IMR-90 (cell line): ENCODE measurements around the gene SIRT7. TPM values are rescaled to one million over a fixed set of nuclear protein-coding genes. Genes with fewer than 3 reads are reported as not detected.
A peak's percentile ranks its signal among the peaks of the same experiment; 100 is the strongest.

Experiments
- ATAC-seq: fragments of 200-7000 bp; cut with Tn5 transposase; 2 replicates; pipeline ENCODE4 v1.9.1; 2020; ENCODE audit warnings: low read depth, mild to moderate bottlenecking, moderate library complexity
- BruUV-seq: library from RNA; stranded (reverse); fragments of 400-500 nt; replicated peaks from 2 replicates; lab custom pipeline; 2021; lab: Mats Ljungman, UMichigan
- CTCF ChIA-PET: fragments of 300-600 bp; formaldehyde crosslinking; extraction: SDS; loops from one replicate; lab custom pipeline; 2021; ENCODE audit warnings: antibody characterized with exemption; lab: Yijun Ruan, JAX
- POLR2A ChIA-PET: fragments of 300-600 bp; sonication (Branson Sonifier 250); formaldehyde crosslinking; loops from one replicate; lab custom pipeline; 2022; ENCODE audit warnings: antibody characterized with exemption; ENCODE audit not compliant: unreplicated experiment; lab: Charles Lee
- DNase-seq: peaks from one replicate; pipeline ENCODE4 v3.0.0; 2013
- H2AFZ ChIP-seq: replicated peaks from 2 replicates; pipeline ENCODE3; 2013; ENCODE audit warnings: low read length, mild to moderate bottlenecking; ENCODE audit not compliant: poor library complexity
- H2AK5ac ChIP-seq: 2 replicates; pipeline ENCODE4 v1.6.1; 2013; ENCODE audit warnings: low read depth, low read length, inconsistent platforms
- H2AK9ac ChIP-seq: replicated peaks from 2 replicates; pipeline ENCODE3; 2013; ENCODE audit warnings: mild to moderate bottlenecking, low read depth, low read length, moderate library complexity; ENCODE audit not compliant: poor library complexity
- H2BK120ac ChIP-seq: 2 replicates; pipeline ENCODE4 v1.6.1; 2013; ENCODE audit warnings: low read depth, low read length, inconsistent platforms
- H2BK15ac ChIP-seq: 3 replicates; pipeline ENCODE4 v1.6.1; 2013; ENCODE audit warnings: low read depth, low read length, inconsistent platforms
- H2BK20ac ChIP-seq: 2 replicates; pipeline ENCODE4 v1.6.1; 2013; ENCODE audit warnings: low read depth, mild to moderate bottlenecking, inconsistent platforms, low read length, moderate library complexity
- H2BK5ac ChIP-seq: 2 replicates; pipeline ENCODE4 v1.6.1; 2013; ENCODE audit warnings: mild to moderate bottlenecking, low read depth, low read length, inconsistent platforms; ENCODE audit not compliant: poor library complexity, severe bottlenecking
- H3K14ac ChIP-seq: replicated peaks from 2 replicates; pipeline ENCODE4 v1.6.1; 2013; ENCODE audit warnings: low read depth, low read length, inconsistent platforms
- H3K18ac ChIP-seq: 2 replicates; pipeline ENCODE4 v1.6.1; 2013; ENCODE audit warnings: low read depth, low read length, control low read depth
- H3K23ac ChIP-seq: 2 replicates; pipeline ENCODE4 v1.6.1; 2013; ENCODE audit warnings: low read depth, low read length, inconsistent platforms
- H3K27ac ChIP-seq: 2 replicates; pipeline ENCODE4 v1.5.1; 2013; ENCODE audit warnings: mild to moderate bottlenecking, control low read depth, low read length; ENCODE audit not compliant: insufficient read depth
- H3K27me3 ChIP-seq: 2 replicates; pipeline ENCODE4 v1.6.1; 2013; ENCODE audit warnings: low read length; ENCODE audit not compliant: control insufficient read depth, insufficient read depth
- H3K36me3 ChIP-seq: 2 replicates; pipeline ENCODE4 v1.6.1; 2013; ENCODE audit warnings: low read length, mixed read lengths; ENCODE audit not compliant: control insufficient read depth, insufficient read depth
- H3K4ac ChIP-seq: 2 replicates; pipeline ENCODE4 v1.6.1; 2013; ENCODE audit warnings: low read depth, low read length, inconsistent platforms
- H3K4me1 ChIP-seq: 2 replicates; pipeline ENCODE4 v1.6.1; 2013; ENCODE audit warnings: low read length, mixed read lengths; ENCODE audit not compliant: control insufficient read depth, insufficient read depth
- H3K4me2 ChIP-seq: 2 replicates; pipeline ENCODE4 v1.6.1; 2013; ENCODE audit warnings: low read depth, mild to moderate bottlenecking, control low read depth, low read length, moderate library complexity
- H3K4me3 ChIP-seq: 2 replicates; pipeline ENCODE4 v1.5.1; 2013; ENCODE audit warnings: low read depth, mild to moderate bottlenecking, control low read depth, low read length, moderate library complexity; ENCODE audit not compliant: insufficient read depth
- H3K56ac ChIP-seq: 2 replicates; pipeline ENCODE4 v1.6.1; 2013; ENCODE audit warnings: low read length, inconsistent platforms; ENCODE audit not compliant: insufficient read depth; ENCODE audit errors: extremely low read depth
- H3K79me1 ChIP-seq, 2 experiments: 2 replicates each; pipeline ENCODE4 v1.6.1; 2013; ENCODE audit warnings: low read length in 2 of 2, inconsistent platforms in 1 of 2, low read depth in 1 of 2
- H3K9ac ChIP-seq: 2 replicates; pipeline ENCODE4 v1.6.1; 2013; ENCODE audit warnings: low read depth, low read length, control low read depth
- H3K9me1 ChIP-seq: 2 replicates; pipeline ENCODE4 v1.6.1; 2013; ENCODE audit warnings: low read length, inconsistent platforms; ENCODE audit not compliant: insufficient read depth
- H3K9me3 ChIP-seq: 2 replicates; pipeline ENCODE4 v1.6.1; 2013; ENCODE audit warnings: low read length; ENCODE audit not compliant: control insufficient read depth, insufficient read depth
- H4K20me1 ChIP-seq: 2 replicates; pipeline ENCODE4 v1.6.1; 2013; ENCODE audit warnings: low read length, inconsistent platforms; ENCODE audit not compliant: insufficient read depth
- H4K5ac ChIP-seq: 2 replicates; pipeline ENCODE4 v1.6.1; 2013; ENCODE audit warnings: mild to moderate bottlenecking, low read depth, low read length, control low read depth
- H4K8ac ChIP-seq, 2 experiments: 2 replicates each; pipeline ENCODE4 v1.6.1; 2013; ENCODE audit warnings: low read depth in 2 of 2, low read length in 2 of 2, control low read depth in 1 of 2, inconsistent platforms in 1 of 2
- H4K91ac ChIP-seq: 2 replicates; pipeline ENCODE4 v1.6.1; 2013; ENCODE audit warnings: low read depth, low read length, inconsistent platforms; ENCODE audit not compliant: insufficient read depth
- POLR2A ChIP-seq: IDR thresholded peaks from 2 replicates; pipeline ENCODE4 v1.6.1; 2012; ENCODE audit warnings: mild to moderate bottlenecking, low read depth, low read length
- SMC3 ChIP-seq: fragments of 150-350 bp; IDR thresholded peaks from 2 replicates; pipeline ENCODE4 v1.6.1; 2016; ENCODE audit warnings: low read depth, mild to moderate bottlenecking, antibody characterized with exemption, low read length, moderate library complexity
- WGBS, 2 experiments: methylation state at CpG; one replicate each; pipeline versions ENCODE4 v1.1.5 to v1.1.7; 2013; ENCODE audit warnings: missing lambda C conversion rate in 2 of 2; ENCODE audit not compliant: insufficient read length in 1 of 2; ENCODE audit errors: extremely low coverage in 2 of 2; 5-methylcytosine and 5-hydroxymethylcytosine counted together
- dilution Hi-C: fragments of 300-500 bp; cut with HindIII; formaldehyde crosslinking; loops from one replicate; pipeline ENCODE4 v1.14.3; 2018; ENCODE audit warnings: low sequenced_read_pairs; ENCODE audit not compliant: unreplicated experiment
- in situ Hi-C: fragments of 300-500 bp; cut with MboI; formaldehyde crosslinking; loops from 3 replicates; pipeline ENCODE4 v1.14.3; 2019; ENCODE audit warnings: low sequenced_read_pairs, inconsistent platforms, mixed read lengths
- intact Hi-C: fragments of 100-400 bp; cut with micrococcal nuclease; formaldehyde crosslinking; loops from 2 replicates; pipeline ENCODE4 v1.10.0; 2022
- polyA plus RNA-seq, 3 experiments: library from polyadenylated mRNA; depleted of rRNA; stranded (reverse); fragments of >200 nt; gene quantifications; 2 replicates each; pipeline ENCODE4 v1.2.3, GENCODE V29; 2012; ENCODE audit warnings: low replicate concordance in 1 of 3
- total RNA-seq: library from RNA; depleted of rRNA; stranded (reverse); fragments of >200 nt; gene quantifications from 2 replicates; pipeline ENCODE4 v1.2.3, GENCODE V29; 2012
- TF ChIP-seq, protein P1 (sequence below): conservative IDR thresholded peaks from 2 replicates; pipeline ENCODE4 v1.5.1; 2012; ENCODE audit warnings: mild to moderate bottlenecking, low read depth, low read length, improper control_type of control experiment

SIRT7 gene
- total and polyA plus RNA-seq, 2 of the 4 experiments (the other 2 are of a cell fraction): 14.5 to 19.8 TPM

DNA sequence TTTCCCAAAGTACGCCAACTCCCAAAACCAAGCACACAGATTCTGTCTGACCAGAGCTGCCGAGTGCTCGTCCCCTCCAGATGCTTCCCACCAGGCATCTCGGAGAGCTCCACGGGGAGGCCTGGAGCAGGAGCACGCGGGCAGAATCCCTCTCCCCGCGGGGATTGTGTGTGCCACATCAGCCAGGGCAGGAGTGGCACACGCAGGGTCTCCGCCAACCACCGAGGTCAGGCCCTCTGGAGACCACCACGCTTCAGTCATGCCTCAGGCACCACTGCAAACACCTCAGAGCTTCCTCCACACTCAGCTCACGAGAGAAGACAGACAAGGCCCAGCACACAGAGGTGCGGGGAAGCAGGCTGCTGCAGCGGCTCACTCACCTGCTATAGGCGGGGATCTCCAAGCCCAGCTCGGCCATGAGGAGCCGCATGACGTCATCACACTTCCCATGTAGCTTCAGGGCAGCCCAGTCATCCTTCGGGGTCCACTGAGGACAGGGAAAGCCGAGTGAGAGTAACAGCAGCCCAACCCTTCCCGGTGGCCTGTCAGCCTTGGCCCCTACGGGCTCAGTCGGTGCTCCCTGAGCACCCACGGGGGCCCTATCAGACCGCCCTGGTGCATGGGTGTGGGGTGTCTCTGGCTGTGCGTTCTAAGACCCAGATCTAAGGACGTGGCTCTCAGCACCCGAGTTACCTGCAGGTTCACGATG, 4.4 kb downstream of the SIRT7 start:
- H3K56ac ChIP-seq: no peak overlapping the region
- peaks cover 40% of the 10 kb centered on the region for H3K36me3 ChIP-seq
- in situ Hi-C loops: no loop called here
- H4K91ac ChIP-seq: no peak overlapping the region
- intact Hi-C loops: no loop called here
- no peaks in the 10 kb centered on the region for H3K9me3 ChIP-seq
- H2AK5ac ChIP-seq: no peak overlapping the region
- ChIA-PET CTCF (interaction anchor here (0.5 kb wide), 1 partner anchor 21 kb away, joined by 3 read pairs; no protein-coding TSS in a partner anchor), POLR2A (no interaction called here)
- peaks cover 46% of the 10 kb centered on the region for H4K20me1 ChIP-seq
- H2AFZ ChIP-seq: no peak overlapping the region
- H3K27me3 ChIP-seq: no peaks in the 10 kb centered on the region
- peaks cover 13% of the 10 kb centered on the region for H3K4me1 ChIP-seq
- H3K27ac ChIP-seq: no peak overlapping the region
- TF ChIP-seq POLR2A (no peak), SMC3 (no peak)
- TF ChIP-seq, protein P1, sequence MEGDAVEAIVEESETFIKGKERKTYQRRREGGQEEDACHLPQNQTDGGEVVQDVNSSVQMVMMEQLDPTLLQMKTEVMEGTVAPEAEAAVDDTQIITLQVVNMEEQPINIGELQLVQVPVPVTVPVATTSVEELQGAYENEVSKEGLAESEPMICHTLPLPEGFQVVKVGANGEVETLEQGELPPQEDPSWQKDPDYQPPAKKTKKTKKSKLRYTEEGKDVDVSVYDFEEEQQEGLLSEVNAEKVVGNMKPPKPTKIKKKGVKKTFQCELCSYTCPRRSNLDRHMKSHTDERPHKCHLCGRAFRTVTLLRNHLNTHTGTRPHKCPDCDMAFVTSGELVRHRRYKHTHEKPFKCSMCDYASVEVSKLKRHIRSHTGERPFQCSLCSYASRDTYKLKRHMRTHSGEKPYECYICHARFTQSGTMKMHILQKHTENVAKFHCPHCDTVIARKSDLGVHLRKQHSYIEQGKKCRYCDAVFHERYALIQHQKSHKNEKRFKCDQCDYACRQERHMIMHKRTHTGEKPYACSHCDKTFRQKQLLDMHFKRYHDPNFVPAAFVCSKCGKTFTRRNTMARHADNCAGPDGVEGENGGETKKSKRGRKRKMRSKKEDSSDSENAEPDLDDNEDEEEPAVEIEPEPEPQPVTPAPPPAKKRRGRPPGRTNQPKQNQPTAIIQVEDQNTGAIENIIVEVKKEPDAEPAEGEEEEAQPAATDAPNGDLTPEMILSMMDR: no peak
- H3K9me1 ChIP-seq: peaks cover 16% of the 10 kb centered on the region; the same call in 1 of the 2 replicates
- ATAC-seq (no peak), DNase-seq (no peak)
- H3K9ac ChIP-seq: no peak overlapping the region
- H4K8ac ChIP-seq: no peak overlapping the region
- dilution Hi-C loops: no loop called here
- H3K4me2 ChIP-seq: no peak overlapping the region
- no peak overlapping the region for H3K4ac ChIP-seq
- no peak overlapping the region for H2BK20ac ChIP-seq
- no peak overlapping the region for H3K18ac ChIP-seq
- no peak overlapping the region for H3K14ac ChIP-seq
- peaks cover 14 to 62% of the 10 kb centered on the region in 2 experiments for H3K79me1 ChIP-seq
- H2BK15ac ChIP-seq: no peak overlapping the region
- no peak overlapping the region for H2BK120ac ChIP-seq
- BruUV-seq: no TSS peak
- no peak overlapping the region for H4K5ac ChIP-seq
- no peak overlapping the region for H2BK5ac ChIP-seq
- H3K23ac ChIP-seq: no peak overlapping the region
- 96% methylated on average over 18 of the region's 31 CpGs; no CpG with 5 or more reads in 1 of the 2 experiments for WGBS, 2 experiments
- no peak overlapping the region for H3K4me3 ChIP-seq
- H2AK9ac ChIP-seq: peak overlapping the region; percentile 56
